Adrenal gland (tissue), 5 donors: ENCODE measurements around the gene ADCY2.

ENCODE experiments used
- CTCF ChIP-seq, 6 experiments: fragments of 450-650 bp in 4 of 6; fragments of 200-600 bp in 2 of 6; sonication (generic) in 1 of 6; IDR thresholded peaks; 1 replicate in 5 of 6; 2 replicates in 1 of 6; pipeline versions ENCODE4 v1.5.1 to v1.8.0; 2016 to 2021; ENCODE audit warnings: antibody characterized with exemption in 6 of 6, mild to moderate bottlenecking in 2 of 6, moderate library complexity in 1 of 6
- POLR2A ChIP-seq, 2 donors: fragments of 450-650 bp; IDR thresholded peaks; one replicate each; pipeline ENCODE4 v1.6.1; 2017; ENCODE audit warnings: antibody characterized with exemption in 2 of 2, mild to moderate bottlenecking in 2 of 2, moderate library complexity in 1 of 2
- donor health status: DM: no; HTN: no; CAD: no.

DNA sequence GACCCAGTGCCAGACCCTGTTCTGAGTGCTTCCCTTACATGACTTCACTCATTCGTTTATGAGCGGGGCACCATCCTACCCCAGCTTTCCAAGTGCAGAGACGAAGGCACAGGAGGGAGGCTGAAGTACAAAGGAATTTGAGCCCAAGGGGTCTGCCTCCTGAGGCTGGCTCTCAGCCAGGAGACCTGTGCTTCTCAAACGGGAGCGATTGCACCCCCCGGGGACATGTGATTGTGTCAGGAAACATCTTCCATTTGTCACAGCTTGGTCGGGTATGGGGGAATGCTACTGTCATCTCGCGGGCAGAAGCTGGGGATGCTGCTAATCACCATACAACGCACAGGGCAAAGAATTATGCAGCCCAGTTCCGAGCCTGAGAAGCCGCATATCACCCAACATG is 23.9 kb downstream of the ADCY2 start:
- no peak for TF ChIP-seq CTCF (IDR thresholded peaks at IDR 0.05)
- TF ChIP-seq POLR2A (IDR thresholded peaks at IDR 0.05) = no peak
